ENCODE data around the gene FKBP6. TPM values are rescaled to one million over a fixed set of nuclear protein-coding genes. Genes with fewer than 3 reads are reported as not detected.
"Not testable (repeated sequence)": the region's sequence is repeated elsewhere in the genome, so short reads cannot be mapped to it uniquely, and the experiment has no call there.

Gene FKBP6
- total and polyA plus RNA-seq, 8 donors = 0.18 to 0.91 (median 0.34) TPM; not detected in 2

DNA sequence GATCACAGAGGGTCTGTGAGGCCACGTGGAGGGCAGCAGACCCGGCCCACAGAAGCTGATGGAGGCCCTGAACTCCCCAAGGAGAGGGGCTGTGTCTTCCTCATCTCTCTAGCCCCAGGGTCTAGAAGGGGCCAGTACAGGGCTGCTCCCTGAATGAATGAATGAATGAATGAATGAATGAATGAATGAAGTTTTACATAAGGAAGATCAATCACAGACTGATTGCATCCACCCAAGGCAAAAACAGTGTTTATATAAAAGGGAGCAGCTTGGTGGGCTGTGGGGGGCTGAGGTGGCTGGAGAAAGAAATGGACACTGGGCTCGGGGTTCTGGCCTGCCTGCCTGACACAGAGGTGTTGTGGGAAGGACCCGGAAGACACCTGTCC is 14.4 kb upstream of the FKBP6 start:
- Histone ChIP-seq H3K9me3 (no peaks in the 10 kb centered on the region), H3K36me3 (no peaks in the 10 kb centered on the region), H3K27ac (no peak overlapping the region), H3K4me3 (no peak overlapping the region), H3K27me3 (no peaks in the 10 kb centered on the region), H3K4me1 (peaks cover 0 to 9% of the 10 kb centered on the region in 2 donors)
- DNase-seq (no peak), ATAC-seq (no peak)
- TF ChIP-seq, protein P1, sequence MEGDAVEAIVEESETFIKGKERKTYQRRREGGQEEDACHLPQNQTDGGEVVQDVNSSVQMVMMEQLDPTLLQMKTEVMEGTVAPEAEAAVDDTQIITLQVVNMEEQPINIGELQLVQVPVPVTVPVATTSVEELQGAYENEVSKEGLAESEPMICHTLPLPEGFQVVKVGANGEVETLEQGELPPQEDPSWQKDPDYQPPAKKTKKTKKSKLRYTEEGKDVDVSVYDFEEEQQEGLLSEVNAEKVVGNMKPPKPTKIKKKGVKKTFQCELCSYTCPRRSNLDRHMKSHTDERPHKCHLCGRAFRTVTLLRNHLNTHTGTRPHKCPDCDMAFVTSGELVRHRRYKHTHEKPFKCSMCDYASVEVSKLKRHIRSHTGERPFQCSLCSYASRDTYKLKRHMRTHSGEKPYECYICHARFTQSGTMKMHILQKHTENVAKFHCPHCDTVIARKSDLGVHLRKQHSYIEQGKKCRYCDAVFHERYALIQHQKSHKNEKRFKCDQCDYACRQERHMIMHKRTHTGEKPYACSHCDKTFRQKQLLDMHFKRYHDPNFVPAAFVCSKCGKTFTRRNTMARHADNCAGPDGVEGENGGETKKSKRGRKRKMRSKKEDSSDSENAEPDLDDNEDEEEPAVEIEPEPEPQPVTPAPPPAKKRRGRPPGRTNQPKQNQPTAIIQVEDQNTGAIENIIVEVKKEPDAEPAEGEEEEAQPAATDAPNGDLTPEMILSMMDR (IDR thresholded peaks at IDR 0.05) = no peak
- intact Hi-C loops (cut with DNase I) = no loop called here

DNA sequence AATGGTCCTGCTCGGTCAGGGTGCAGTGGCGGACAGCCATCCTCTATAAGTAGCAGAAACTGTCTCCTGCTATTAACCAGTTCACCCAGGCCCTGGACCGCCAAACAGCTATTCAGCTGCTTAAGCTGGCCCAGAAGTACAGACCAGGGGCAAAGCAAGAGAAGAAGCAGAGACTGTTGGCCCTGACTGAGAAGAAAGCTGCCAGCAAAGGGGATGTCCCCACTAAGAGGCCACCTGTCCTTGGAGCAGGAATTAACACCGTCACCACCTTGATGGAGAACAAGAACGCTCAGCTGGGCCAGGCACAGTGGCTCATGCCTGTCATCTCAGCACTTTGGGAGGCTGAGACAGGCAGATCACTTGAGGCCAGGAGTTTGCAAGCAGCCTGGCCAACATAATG is 13.7 kb upstream of the FKBP6 start:
- H3K27me3 ChIP-seq = no peaks in the 10 kb centered on the region
- H3K27ac ChIP-seq = no peak overlapping the region
- intact Hi-C loops (cut with DNase I) = no loop called here
- no peak overlapping the region for H3K4me3 ChIP-seq
- TF ChIP-seq, protein P1 (IDR thresholded peaks at IDR 0.05) = no peak
- DNase-seq (no peak), ATAC-seq (no peak)
- H3K4me1 ChIP-seq = peaks cover 0 to 3% of the 10 kb centered on the region in 2 donors
- no peaks in the 10 kb centered on the region for H3K9me3 ChIP-seq
- H3K36me3 ChIP-seq = no peaks in the 10 kb centered on the region

DNA sequence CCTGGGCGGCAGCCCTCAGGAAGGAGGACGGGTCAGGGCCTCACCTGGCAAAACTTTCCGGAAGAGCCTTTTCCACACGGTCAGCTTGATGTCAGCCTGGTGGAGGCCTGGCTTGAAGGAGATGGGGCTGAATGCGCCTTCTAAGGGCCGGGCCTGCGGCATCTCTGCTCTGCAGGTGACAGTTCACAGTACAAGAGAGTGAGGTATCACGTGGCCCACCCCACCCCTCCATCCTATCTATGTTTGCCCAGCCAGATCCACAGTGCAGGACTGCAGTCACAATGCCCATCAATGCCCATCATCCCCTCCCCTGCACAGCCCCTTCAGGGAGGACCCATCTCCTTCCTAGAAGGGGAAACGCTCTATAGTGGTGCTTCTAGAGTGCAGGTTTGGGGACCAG is 11.4 kb upstream of the FKBP6 start:
- intact Hi-C loops (cut with DNase I) = no loop called here
- H3K4me1 ChIP-seq = no peaks in the 10 kb centered on the region

DNA sequence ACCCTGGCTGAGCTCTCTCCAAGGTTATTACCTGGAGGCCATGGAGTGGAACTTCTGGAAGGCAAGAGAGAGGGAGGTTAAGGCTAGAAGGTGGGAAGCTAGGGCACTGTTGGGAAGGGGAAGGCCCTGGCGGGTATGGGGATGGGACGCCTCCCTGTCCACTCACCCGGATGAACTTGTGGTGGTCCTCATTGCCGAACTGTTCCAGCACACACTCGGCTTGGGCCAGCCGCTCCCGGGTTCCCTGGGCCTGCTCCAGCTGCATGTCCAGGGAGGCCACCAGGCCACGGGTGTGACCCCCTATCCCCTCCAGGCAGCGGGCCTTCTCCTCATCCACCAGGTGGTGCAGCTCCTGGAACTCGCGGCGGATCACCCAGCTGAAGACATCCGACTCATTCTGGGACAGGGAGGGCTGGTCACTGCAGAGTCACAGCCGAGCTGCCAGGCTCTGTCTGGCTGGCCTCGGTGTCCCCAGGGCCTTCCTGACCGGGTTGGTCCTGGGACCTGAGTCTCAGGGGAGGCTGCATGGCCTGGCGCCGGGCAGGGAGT is 9.2 kb upstream of the FKBP6 start:
- H3K27ac ChIP-seq; H3K9me3 ChIP-seq; ATAC-seq; H3K4me1 ChIP-seq; intact Hi-C loops (cut with DNase I); H3K4me3 ChIP-seq; H3K27me3 ChIP-seq; DNase-seq; H3K36me3 ChIP-seq: not testable (repeated sequence)

More for the DNA sequence above, 11.4 kb upstream of the FKBP6 start:
- H3K36me3 ChIP-seq = no peaks in the 10 kb centered on the region
- TF ChIP-seq, protein P1 (IDR thresholded peaks at IDR 0.05) = no peak
- DNase-seq (no peak), ATAC-seq (no peak)
- H3K27me3 ChIP-seq = no peaks in the 10 kb centered on the region
- H3K4me3 ChIP-seq = no peak overlapping the region
- H3K27ac ChIP-seq = no peak overlapping the region
- no peaks in the 10 kb centered on the region for H3K9me3 ChIP-seq

DNA sequence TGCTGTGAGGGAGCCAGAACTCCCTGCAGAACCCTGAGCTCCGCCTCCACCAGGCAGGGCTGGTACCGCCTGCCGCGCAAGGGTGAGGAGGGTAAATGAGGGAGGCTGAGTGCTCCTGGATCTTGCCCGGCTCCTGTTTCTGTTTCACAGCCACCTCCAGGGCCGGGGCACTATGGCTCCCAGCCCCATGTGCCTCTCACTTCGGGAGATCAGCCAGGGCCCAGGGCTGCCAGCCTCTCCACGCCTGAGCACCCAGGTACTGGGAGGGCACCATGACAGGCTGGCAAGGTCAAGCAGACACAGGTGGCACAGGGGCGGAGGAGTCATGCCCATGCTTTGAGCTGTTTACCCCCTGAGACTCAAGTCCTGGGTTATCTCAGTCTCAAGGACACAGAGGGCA is 8.4 kb upstream of the FKBP6 start:
- H3K4me3 ChIP-seq; intact Hi-C loops (cut with DNase I); H3K9me3 ChIP-seq; H3K27me3 ChIP-seq; H3K27ac ChIP-seq; DNase-seq; H3K36me3 ChIP-seq: not testable (repeated sequence)
- peak; percentile 77 for ATAC-seq
- H3K4me1 ChIP-seq = peaks cover 0 to 11% of the 10 kb centered on the region in 2 donors

DNA sequence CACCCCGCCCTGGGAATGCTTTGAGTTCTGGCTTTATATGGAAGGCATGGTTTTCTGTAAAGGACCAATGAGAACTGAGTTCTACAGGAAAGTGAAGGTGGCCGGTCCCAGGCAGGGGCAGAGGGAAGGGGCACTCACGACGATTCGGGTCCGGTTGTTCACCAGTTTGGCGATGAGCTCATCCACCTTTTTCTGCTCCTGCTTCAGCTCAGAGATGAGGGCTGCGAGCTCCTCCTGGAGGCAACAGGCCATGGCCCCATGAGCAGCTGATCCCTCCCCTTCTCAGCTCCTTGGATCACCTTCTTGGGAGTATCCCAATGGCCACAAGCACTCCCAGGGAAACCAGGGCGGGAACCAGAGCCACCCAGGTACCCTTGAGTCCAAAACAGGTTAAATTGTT is 8.0 kb upstream of the FKBP6 start:
- ATAC-seq = peak; percentile 70
- H3K36me3 ChIP-seq; DNase-seq; H3K27ac ChIP-seq; intact Hi-C loops (cut with DNase I); H3K27me3 ChIP-seq; H3K4me3 ChIP-seq; H3K9me3 ChIP-seq: not testable (repeated sequence)
- H3K4me1 ChIP-seq = peaks cover 0 to 12% of the 10 kb centered on the region in 2 donors

DNA sequence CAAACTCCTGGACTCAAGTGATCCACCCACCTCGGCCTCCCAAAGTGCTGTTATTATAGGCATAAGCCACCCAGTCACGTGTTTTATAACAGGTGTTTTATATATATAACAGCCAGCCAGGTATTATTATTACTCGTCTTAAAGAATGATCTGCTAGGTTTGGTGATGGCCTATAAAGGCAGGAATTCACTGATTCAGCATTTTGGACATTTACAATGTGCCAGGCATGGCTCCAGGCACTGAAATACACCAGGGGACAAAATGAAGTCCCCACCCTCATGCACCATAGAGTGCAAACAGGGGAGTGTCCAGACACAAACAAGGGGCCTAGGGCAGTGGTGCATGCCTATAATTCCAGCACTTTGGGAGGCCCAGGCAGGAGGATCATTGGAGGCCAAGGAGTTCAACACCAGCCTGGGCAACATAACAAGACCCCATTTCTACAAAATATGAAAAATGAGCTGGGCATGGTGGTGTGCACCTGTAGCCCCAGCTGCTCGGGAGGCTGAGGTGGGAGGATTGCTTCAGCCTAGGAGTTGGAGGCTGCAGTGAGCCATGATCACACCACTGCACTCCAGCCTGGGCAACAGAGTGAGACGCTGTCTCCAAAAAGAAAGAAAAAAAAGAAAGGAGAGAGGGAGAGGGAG is 4.4 kb upstream of the FKBP6 start:
- intact Hi-C loops (cut with DNase I); DNase-seq; H3K9me3 ChIP-seq; H3K36me3 ChIP-seq; ATAC-seq; H3K27me3 ChIP-seq: not testable (repeated sequence)
- peak overlapping the region in 1 of 2 donors; percentile 14 for H3K4me3 ChIP-seq
- H3K27ac ChIP-seq = peak overlapping the region in 1 of 2 donors; percentile 61
- peaks cover 0 to 12% of the 10 kb centered on the region in 2 donors for H3K4me1 ChIP-seq
